AG20443 (cell line): ENCODE measurements around the gene C17orf113.
"Not testable (repeated sequence)": the region's sequence is repeated elsewhere in the genome, so short reads cannot be mapped to it uniquely, and the experiment has no call there.

Experiments used
- DNase-seq: peaks from one replicate; pipeline ENCODE4 v3.0.0; 2012; ENCODE audit warnings: low spot score, mixed read lengths

C17orf113 gene

GRCh38 chr17:42016941-42017865 is 33.2 kb downstream of the C17orf113 start, which contains the start of gene DNAJC7:
Gene DNAJC7, minus strand, starts transcription at chr17:42017439. Its CDS starts 23 bp downstream, at chr17:42017416.
- peak; percentile 96 for DNase-seq

DNA sequence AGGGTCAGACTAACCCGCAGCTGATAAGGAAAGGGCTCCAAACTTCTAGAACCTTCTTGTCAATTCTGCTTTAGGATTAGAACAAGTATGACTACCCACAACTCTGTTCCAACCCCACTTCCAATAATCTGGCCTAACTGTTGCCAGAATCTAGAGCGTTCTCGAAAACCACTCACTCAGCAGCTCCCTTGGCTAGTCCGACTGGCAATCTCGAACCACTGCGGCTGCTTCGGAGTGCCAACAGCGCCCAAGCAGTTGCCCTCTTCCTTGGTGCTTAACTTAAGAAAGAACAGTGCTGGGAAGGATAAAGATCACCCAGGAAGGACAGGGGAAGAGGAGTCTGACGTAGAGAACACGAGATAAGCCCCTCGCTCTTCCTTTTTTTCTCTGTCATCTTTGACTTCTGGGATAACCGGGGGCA is 34.0 kb downstream of the C17orf113 start:
- no peak for DNase-seq

DNA sequence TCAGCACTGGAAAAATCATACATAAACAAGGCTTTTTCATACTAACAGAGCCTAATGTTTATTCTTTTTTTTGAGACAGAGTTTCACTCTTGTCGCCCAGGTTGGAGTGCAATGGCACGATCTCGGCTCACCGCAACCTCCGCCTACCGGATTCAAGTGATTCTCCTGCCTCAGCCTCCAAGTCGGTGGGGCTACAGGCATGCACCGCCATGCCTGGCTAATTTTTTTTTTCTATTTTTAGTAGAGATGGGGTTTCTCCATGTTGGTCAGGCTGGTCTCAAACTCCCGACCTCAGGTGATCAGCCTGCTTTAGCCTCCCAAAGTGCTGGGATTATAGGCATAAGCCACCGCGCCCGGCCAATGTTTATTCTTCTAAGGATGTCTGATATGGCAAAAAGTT is 36.7 kb downstream of the C17orf113 start:
- not testable (repeated sequence) for DNase-seq

- DNase-seq = not testable (repeated sequence)
Observed at GRCh38 chr17:42012363-42012762, 38.0 kb downstream of the C17orf113 start.

GRCh38 chr17:42010898-42011516 is 39.4 kb downstream of the C17orf113 start:
- DNase-seq = no peak

DNA sequence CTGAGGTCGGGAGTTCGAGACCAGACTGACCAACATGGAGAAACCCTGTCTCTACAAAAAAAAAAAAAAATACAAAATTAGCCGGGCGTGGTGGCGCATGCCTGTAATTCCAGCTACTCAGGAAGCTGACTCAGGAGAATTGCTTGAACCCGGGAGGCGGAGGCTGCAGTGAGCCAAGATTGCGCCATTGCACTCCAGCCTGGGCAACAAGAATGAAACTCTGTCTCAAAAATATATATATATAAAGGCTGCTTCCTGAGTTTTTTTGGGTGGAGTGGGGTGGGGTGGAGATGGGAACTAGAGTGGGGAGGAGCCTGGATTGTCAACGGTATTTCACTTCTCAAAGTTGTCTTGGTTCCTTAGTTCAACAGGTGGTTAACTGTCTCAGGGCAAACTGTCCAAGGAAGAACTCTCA is 40.1 kb downstream of the C17orf113 start:
- DNase-seq = not testable (repeated sequence)

GRCh38 chr17:42009170-42009569 is 41.2 kb downstream of the C17orf113 start:
- DNase-seq = no peak

DNA sequence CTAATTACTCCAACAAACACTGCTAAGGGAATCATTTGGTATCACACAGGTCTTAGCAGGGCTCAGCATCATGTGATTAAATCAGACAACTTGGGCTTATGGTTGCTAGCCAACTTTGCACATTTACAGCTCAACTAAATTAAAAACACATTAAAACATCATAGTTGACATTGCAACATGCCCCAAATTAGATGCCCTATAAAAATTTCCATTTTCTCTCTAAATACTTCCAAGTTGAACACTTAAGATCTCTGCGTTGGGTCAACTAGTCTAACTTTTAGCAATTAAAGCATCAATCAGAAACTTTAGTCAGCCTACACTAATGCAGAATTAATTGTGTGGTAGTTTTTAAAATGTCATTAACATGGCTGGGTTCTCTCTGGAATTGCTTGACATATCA is 45.2 kb downstream of the C17orf113 start:
- DNase-seq = no peak

- no peak for DNase-seq
Observed at GRCh38 chr17:42002792-42003301, 47.6 kb downstream of the C17orf113 start.

DNA sequence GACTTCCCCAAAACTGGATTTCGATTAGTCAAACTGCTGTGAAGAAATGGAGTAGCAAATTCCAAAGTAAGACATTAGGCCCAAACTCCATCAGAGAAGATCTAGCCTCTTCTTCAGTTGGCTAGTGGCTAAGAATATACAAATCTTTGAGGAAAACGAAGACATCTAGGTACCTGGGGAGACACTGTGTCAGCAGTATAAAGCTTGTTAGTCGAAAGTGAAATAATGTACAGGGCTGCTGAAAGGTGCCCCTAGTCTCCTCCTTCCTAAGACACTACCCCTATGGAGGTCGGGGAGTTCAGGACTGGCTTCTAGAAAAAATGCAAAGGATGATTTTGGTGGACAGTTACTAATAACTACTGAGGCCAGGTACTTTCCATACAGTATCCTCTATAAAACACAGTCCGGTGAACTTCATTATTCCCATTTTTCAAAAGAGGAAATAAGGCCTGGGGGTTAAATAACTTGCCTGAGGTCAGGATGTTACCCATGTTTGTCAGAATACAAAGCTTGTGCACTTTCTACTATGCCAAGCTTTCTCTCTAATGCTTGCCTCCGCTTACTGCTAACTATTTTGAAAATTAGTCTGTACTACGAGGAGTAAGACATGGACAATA is 48.1 kb downstream of the C17orf113 start:
- no peak for DNase-seq

GRCh38 chr17:42001729-42002128 is 48.7 kb downstream of the C17orf113 start:
- DNase-seq = no peak

DNA sequence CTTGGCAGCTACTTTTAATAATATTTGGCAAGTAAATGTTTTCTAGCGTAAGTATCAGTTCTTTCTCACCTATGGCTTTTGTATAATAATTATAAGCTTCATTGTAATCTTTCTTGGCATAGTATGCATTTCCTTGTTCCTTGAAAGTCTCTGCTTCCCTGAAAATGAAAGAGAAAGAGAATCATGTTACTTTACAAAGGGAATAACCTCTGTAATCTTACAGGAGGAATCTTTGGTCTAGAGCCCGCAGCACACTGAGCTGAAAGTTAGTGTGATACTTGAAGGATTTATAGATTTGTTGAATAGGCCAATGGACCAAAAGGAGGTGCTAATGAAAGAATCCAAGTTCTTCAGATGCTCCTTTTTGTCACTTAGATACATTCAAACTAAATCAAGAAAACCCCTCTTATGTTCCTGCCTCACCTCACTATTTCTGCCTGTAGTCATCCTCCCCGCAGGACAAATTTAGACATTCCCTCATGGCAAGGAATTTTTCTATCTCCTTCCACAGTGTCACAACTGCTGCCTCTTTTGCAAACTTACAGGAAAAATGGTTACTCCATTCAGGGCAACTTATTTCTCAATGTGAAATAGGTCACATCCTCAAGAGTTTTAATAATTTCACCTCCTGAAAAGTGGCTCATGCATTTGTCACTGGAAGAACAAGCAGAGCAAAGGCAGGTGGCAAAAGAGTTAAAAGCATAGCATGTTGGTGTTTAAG is 49.8 kb downstream of the C17orf113 start:
- DNase-seq = no peak

DNA sequence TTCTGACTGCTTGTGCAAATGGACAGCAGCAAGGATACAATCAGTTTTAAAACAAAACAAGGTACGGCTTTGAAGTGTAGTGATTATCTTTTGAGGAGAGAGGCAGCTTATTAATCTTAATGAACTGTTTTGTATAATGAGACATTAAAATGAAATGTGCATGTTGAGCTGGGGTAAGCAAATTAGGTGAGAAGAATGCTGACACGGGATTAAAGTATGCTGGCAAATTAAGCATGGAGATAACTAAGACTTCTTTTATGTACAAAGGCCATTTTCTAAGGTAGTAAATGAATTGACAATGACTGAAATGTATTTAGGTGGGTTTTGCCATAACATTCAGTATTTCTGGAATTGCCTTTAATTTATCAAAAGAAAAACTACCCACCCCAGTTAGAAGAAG is 51.9 kb downstream of the C17orf113 start:
- no peak for DNase-seq

GRCh38 chr17:41996855-41997164 is 53.6 kb downstream of the C17orf113 start:
- DNase-seq = no peak

DNA sequence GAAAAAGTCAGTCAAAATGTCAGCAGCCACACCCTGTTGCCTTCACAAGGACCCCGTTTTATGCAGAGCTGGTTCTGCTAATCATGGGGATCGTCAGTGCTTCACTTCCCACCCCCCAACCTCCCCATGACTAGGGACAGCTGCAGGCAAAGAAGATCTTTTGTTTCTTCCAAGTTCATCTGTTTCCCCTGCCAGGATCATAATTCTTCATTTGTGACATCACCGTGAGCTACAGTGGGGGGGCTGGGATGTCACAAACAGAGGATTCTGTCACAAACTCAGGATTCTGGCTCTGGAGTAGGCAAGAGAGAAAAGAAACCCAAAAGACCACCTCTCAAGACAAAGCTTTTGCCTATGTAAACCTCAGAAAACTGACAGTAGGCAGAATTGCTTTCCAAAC is 57.8 kb downstream of the C17orf113 start:
- DNase-seq = no peak

- DNase-seq = no peak
Observed at GRCh38 chr17:41989702-41990419, 60.5 kb downstream of the C17orf113 start.

GRCh38 chr17:41988418-41988817 is 62.0 kb downstream of the C17orf113 start:
- DNase-seq = no peak
